Heart left ventricle (tissue), 16 donors: ENCODE data around the gene FUT8. TPM values are rescaled to one million over a fixed set of nuclear protein-coding genes. Genes with fewer than 3 reads are reported as not detected.

ENCODE experiments used
- ATAC-seq, 4 donors: fragments of 200-7000 bp; cut with Tn5 transposase; one replicate each; pipeline ENCODE4 v1.9.1; 2020 to 2022; ENCODE audit warnings: moderate library complexity in 4 of 4, mild to moderate bottlenecking in 3 of 4, moderate number of reproducible peaks in 1 of 4
- DNase-seq, 5 donors: peaks; one replicate each; pipeline ENCODE4 v3.0.0-alpha.2; 2020
- H3K27ac ChIP-seq, 12 donors: fragments of 200-600 bp; sonication (generic) in 4 of 12; one replicate each; pipeline versions ENCODE4 v1.5.0 to v1.8.0; 2016 to 2022; ENCODE audit warnings: mild to moderate bottlenecking in 2 of 12
- H3K27me3 ChIP-seq, 9 donors: fragments of 200-600 bp; sonication (generic) in 2 of 9; one replicate each; pipeline versions ENCODE4 v1.5.1 to v1.8.0; 2016 to 2022; ENCODE audit warnings: mild to moderate bottlenecking in 3 of 9
- H3K36me3 ChIP-seq, 9 donors: fragments of 200-600 bp; sonication (generic) in 2 of 9; one replicate each; pipeline versions ENCODE4 v1.5.0 to v1.8.0; 2018 to 2022; ENCODE audit warnings: mild to moderate bottlenecking in 2 of 9
- H3K4me1 ChIP-seq, 12 donors: fragments of 200-600 bp; sonication (generic) in 4 of 12; one replicate each; pipeline versions ENCODE4 v1.5.0 to v1.8.0; 2016 to 2022; ENCODE audit warnings: mild to moderate bottlenecking in 3 of 12
- H3K4me3 ChIP-seq, 12 donors: fragments of 200-600 bp; sonication (generic) in 4 of 12; one replicate each; pipeline versions ENCODE4 v1.5.0 to v1.8.0; 2017 to 2022; ENCODE audit warnings: mild to moderate bottlenecking in 9 of 12, moderate library complexity in 4 of 12
- H3K9me3 ChIP-seq, 12 donors: fragments of 200-600 bp; sonication (generic) in 4 of 12; one replicate each; pipeline versions ENCODE4 v1.5.0 to v1.8.0; 2016 to 2022; ENCODE audit warnings: mild to moderate bottlenecking in 1 of 12
- POLR2A ChIP-seq, 2 donors: fragments of 450-650 bp; IDR thresholded peaks; one replicate each; pipeline ENCODE4 v1.6.1; 2017; ENCODE audit warnings: antibody characterized with exemption in 2 of 2, mild to moderate bottlenecking in 2 of 2, moderate library complexity in 2 of 2
- WGBS, 4 donors: extraction: QIAGEN DNeasy Blood & Tissue Kit in 2 of 4; methylation state at CpG; one replicate each; pipeline versions ENCODE4 v1.1.5 to v1.1.7; 2013 to 2018; 5-methylcytosine and 5-hydroxymethylcytosine counted together
- intact Hi-C, 10 donors: fragments of 100-400 bp; cut with DNase I; formaldehyde crosslinking; loops; one replicate each; pipeline versions ENCODE4 v1.11.1 to v1.14.2; 2022
- polyA plus RNA-seq, 2 donors: library from polyadenylated mRNA; stranded (reverse); fragments of 200-250 nt; gene quantifications; one replicate each; pipeline ENCODE4 v1.2.3, GENCODE V29; 2013
- total RNA-seq, 9 donors: library from RNA; depleted of rRNA in 2 of 9; stranded (reverse); fragments of >200 nt in 2 of 9; fragmentation: NEBNext Ultra II Directional in 3 of 9; extraction: Animal tissue kit (Norgen Biotek cat#: 25700) in 3 of 9; gene quantifications; one replicate each; pipeline versions ENCODE4 v1.1.0 to v1.2.4, GENCODE V29; 2016 to 2023
- TF ChIP-seq, protein P1 (sequence below), 12 donors: fragments of 200-600 bp; sonication (generic) in 4 of 12; IDR thresholded peaks; one replicate each; pipeline versions ENCODE4 v1.5.0 to v1.8.0; 2018 to 2022; ENCODE audit warnings: antibody characterized with exemption in 12 of 12, mild to moderate bottlenecking in 5 of 12
- donor health status: ischemic (EF 13 %, LVEDD 7.1; RV severe dilation, severe dysfunction).
- donor health status: healthy with polysubstance abuse.
- donor health status: DM: no; HTN: yes; CAD: no.
- donor health status: DM: no; HTN: no; CAD: no.
- donor health status: ischemic (EF 25% LVEDD 6.9; RV normal size, moderate dysfunction).
- donor health status: ischemic (EF 25% LVEDD 5.7; RV mildly dilated, moderate dysfunction).
- donor health status: healthy.
- donor health status: DM: yes; HTN: yes; CAD: no.
- donor health status: ischemic (EF 35%, LVEDD 5.7; RV mildly dilated, moderate dysfunction).
- donor health status: nonischemic (EF 11% LVEDD 7.7; RV severe dilation, severe dysfunction).
- donor health status: DM: yes; HTN: yes; CAD: no.
- donor health status: PGD.
- donor health status: ischemic (EF 29% LVEDD 5.4; RV normal size, mild dysfunction).
- donor health status: nonischemic (EF 23%, LVEDD 6.1; RV moderate dilation, normal function).

FUT8 gene
- total and polyA plus RNA-seq, 11 donors = 2.8 to 17.3 (median 11.2) TPM

GRCh38 chr14:65471038-65471878, 58.7 kb downstream of the FUT8 start:
- Histone ChIP-seq H3K36me3 (no peaks in the 10 kb centered on the region), H3K9me3 (no peaks in the 10 kb centered on the region), H3K4me3 (no peak overlapping the region), H3K4me1 (peaks cover 0 to 4% (median 0%) of the 10 kb centered on the region in 12 donors), H3K27ac (no peak overlapping the region), H3K27me3 (no peaks in the 10 kb centered on the region)
- ATAC-seq (no peak), DNase-seq (no peak)
- WGBS, 4 donors = 77 to 85% (median 79%) methylated on average over 5 of the region's 5 CpGs
- intact Hi-C loops = loop anchor here in 1 of 10 donors (5.0 kb wide), 1 partner anchor 34 kb away; no protein-coding TSS in a partner anchor
- TF ChIP-seq, protein P1, sequence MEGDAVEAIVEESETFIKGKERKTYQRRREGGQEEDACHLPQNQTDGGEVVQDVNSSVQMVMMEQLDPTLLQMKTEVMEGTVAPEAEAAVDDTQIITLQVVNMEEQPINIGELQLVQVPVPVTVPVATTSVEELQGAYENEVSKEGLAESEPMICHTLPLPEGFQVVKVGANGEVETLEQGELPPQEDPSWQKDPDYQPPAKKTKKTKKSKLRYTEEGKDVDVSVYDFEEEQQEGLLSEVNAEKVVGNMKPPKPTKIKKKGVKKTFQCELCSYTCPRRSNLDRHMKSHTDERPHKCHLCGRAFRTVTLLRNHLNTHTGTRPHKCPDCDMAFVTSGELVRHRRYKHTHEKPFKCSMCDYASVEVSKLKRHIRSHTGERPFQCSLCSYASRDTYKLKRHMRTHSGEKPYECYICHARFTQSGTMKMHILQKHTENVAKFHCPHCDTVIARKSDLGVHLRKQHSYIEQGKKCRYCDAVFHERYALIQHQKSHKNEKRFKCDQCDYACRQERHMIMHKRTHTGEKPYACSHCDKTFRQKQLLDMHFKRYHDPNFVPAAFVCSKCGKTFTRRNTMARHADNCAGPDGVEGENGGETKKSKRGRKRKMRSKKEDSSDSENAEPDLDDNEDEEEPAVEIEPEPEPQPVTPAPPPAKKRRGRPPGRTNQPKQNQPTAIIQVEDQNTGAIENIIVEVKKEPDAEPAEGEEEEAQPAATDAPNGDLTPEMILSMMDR (IDR thresholded peaks at IDR 0.05) = no peak
- no peak for TF ChIP-seq POLR2A (IDR thresholded peaks at IDR 0.05)

- Histone ChIP-seq H3K27ac (no peak overlapping the region), H3K36me3 (no peaks in the 10 kb centered on the region), H3K4me1 (peaks cover 0 to 4% (median 0%) of the 10 kb centered on the region in 12 donors), H3K27me3 (no peaks in the 10 kb centered on the region), H3K9me3 (no peaks in the 10 kb centered on the region), H3K4me3 (no peak overlapping the region)
- ATAC-seq = no peak
- no peak for TF ChIP-seq POLR2A (IDR thresholded peaks at IDR 0.05)
- TF ChIP-seq, protein P1 (IDR thresholded peaks at IDR 0.05) = no peak
- no peak for DNase-seq
- intact Hi-C loops = loop anchor here in 1 of 10 donors (5.0 kb wide), 1 partner anchor 35 kb away; no protein-coding TSS in a partner anchor
Measured at GRCh38 chr14:65472189-65472588, 59.7 kb downstream of the FUT8 start.

- DNase-seq = no peak
- intact Hi-C loops = no loop called here
- Histone ChIP-seq H3K4me3 (no peak overlapping the region), H3K27me3 (no peaks in the 10 kb centered on the region), H3K9me3 (no peaks in the 10 kb centered on the region), H3K4me1 (peaks cover 0 to 4% (median 0%) of the 10 kb centered on the region in 12 donors), H3K36me3 (no peaks in the 10 kb centered on the region), H3K27ac (no peak overlapping the region)
- no peak for TF ChIP-seq POLR2A (IDR thresholded peaks at IDR 0.05)
- TF ChIP-seq, protein P1 (IDR thresholded peaks at IDR 0.05) = no peak
- ATAC-seq = no peak
- WGBS, 4 donors = 78 to 88% (median 86%) methylated on average over 2 of the region's 2 CpGs
Measured at GRCh38 chr14:65476273-65476941, 63.9 kb downstream of the FUT8 start.

- intact Hi-C loops = no loop called here
- H3K4me1 ChIP-seq = peaks cover 0 to under 1% (median 0%) of the 10 kb centered on the region in 12 donors
- H3K4me3 ChIP-seq = no peak overlapping the region
- H3K27me3 ChIP-seq = no peaks in the 10 kb centered on the region
- no peak for ATAC-seq
- TF ChIP-seq, protein P1 (IDR thresholded peaks at IDR 0.05) = no peak
- no peak for TF ChIP-seq POLR2A (IDR thresholded peaks at IDR 0.05)
- no peaks in the 10 kb centered on the region for H3K9me3 ChIP-seq
- H3K27ac ChIP-seq = no peak overlapping the region
- no peak for DNase-seq
- 95 to 100% (median 96%) methylated on average over 1 of the region's 1 CpG for WGBS, 4 donors
- no peaks in the 10 kb centered on the region for H3K36me3 ChIP-seq
Measured at GRCh38 chr14:65476942-65477318, 64.4 kb downstream of the FUT8 start.
